ENCODE data around the gene ACAP2.

GRCh38 chr3:195405651-195406050 is 37.2 kb downstream of the ACAP2 start:
- TF ChIP-seq EZH2 (IDR thresholded peaks at IDR 0.05; ENCODE audit: borderline replicate concordance, insufficient read depth, low read length, poor library complexity, severe bottlenecking): no peak
- TF ChIP-seq, protein P1, sequence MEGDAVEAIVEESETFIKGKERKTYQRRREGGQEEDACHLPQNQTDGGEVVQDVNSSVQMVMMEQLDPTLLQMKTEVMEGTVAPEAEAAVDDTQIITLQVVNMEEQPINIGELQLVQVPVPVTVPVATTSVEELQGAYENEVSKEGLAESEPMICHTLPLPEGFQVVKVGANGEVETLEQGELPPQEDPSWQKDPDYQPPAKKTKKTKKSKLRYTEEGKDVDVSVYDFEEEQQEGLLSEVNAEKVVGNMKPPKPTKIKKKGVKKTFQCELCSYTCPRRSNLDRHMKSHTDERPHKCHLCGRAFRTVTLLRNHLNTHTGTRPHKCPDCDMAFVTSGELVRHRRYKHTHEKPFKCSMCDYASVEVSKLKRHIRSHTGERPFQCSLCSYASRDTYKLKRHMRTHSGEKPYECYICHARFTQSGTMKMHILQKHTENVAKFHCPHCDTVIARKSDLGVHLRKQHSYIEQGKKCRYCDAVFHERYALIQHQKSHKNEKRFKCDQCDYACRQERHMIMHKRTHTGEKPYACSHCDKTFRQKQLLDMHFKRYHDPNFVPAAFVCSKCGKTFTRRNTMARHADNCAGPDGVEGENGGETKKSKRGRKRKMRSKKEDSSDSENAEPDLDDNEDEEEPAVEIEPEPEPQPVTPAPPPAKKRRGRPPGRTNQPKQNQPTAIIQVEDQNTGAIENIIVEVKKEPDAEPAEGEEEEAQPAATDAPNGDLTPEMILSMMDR (IDR thresholded peaks at IDR 0.05; ENCODE audit: poor library complexity, severe bottlenecking): no peak
- TF ChIP-seq POLR2AphosphoS5 (IDR thresholded peaks at IDR 0.05): no peak
